H9 (cell line): Measurements from ENCODE around the gene ADAP2. TPM values are rescaled to one million over a fixed set of nuclear protein-coding genes. Genes with fewer than 3 reads are reported as not detected.
A peak's percentile ranks its signal among the peaks of the same experiment; 100 is the strongest.

Source experiments
- DNase-seq: peaks from one replicate; pipeline ENCODE4 v3.0.0-alpha.2; 2017
- H2AFZ ChIP-seq: one replicate; pipeline ENCODE4 v1.6.1; 2013; ENCODE audit warnings: mild to moderate bottlenecking, low read length, control low read depth, moderate library complexity
- H2AK5ac ChIP-seq: 2 replicates; pipeline ENCODE4 v1.6.1; 2013; ENCODE audit warnings: low read length, control low read depth, mixed read lengths; ENCODE audit not compliant: insufficient read length
- H2BK120ac ChIP-seq: one replicate; pipeline ENCODE4 v1.6.1; 2013; ENCODE audit warnings: low read depth, mild to moderate bottlenecking, low read length, control low read depth, inconsistent platforms; ENCODE audit not compliant: poor library complexity, severe bottlenecking
- H2BK12ac ChIP-seq: 2 replicates; pipeline ENCODE4 v1.6.1; 2013; ENCODE audit warnings: low read length, control low read depth, mixed read lengths, low read depth; ENCODE audit not compliant: insufficient read length
- H2BK15ac ChIP-seq: 2 replicates; pipeline ENCODE4 v1.6.1; 2013; ENCODE audit warnings: low read depth, low read length, control low read depth
- H2BK20ac ChIP-seq: one replicate; pipeline ENCODE4 v1.6.1; 2013; ENCODE audit warnings: low read depth, mild to moderate bottlenecking, low read length, control low read depth, inconsistent platforms; ENCODE audit not compliant: poor library complexity, severe bottlenecking
- H2BK5ac ChIP-seq: 2 replicates; pipeline ENCODE4 v1.6.1; 2013; ENCODE audit warnings: low read length, control low read depth, mixed read lengths; ENCODE audit not compliant: insufficient read length
- H3K14ac ChIP-seq: 2 replicates; pipeline ENCODE4 v1.6.1; 2013; ENCODE audit warnings: low read length, control low read depth; ENCODE audit not compliant: insufficient read depth
- H3K18ac ChIP-seq: 2 replicates; pipeline ENCODE4 v1.6.1; 2013; ENCODE audit warnings: low read depth, mild to moderate bottlenecking, mixed read lengths, low read length, control low read depth; ENCODE audit not compliant: insufficient read length
- H3K23ac ChIP-seq: 2 replicates; pipeline ENCODE4 v1.6.1; 2013; ENCODE audit warnings: low read length, control low read depth, mixed read lengths, low read depth; ENCODE audit not compliant: insufficient read length
- H3K23me2 ChIP-seq: 2 replicates; pipeline ENCODE4 v1.6.1; 2013; ENCODE audit warnings: low read depth, mild to moderate bottlenecking, mixed read lengths, low read length, control low read depth; ENCODE audit not compliant: insufficient read length, poor library complexity, severe bottlenecking
- H3K27ac ChIP-seq: 2 replicates; pipeline ENCODE4 v1.5.1; 2013; ENCODE audit warnings: low read length, control low read depth, mixed read lengths, low read depth; ENCODE audit not compliant: insufficient read length
- H3K27me3 ChIP-seq: 2 replicates; pipeline ENCODE4 v1.6.1; 2013; ENCODE audit warnings: low read length, control low read depth, inconsistent platforms; ENCODE audit not compliant: insufficient read depth
- H3K4ac ChIP-seq: 2 replicates; pipeline ENCODE4 v1.6.1; 2013; ENCODE audit warnings: low read depth, mild to moderate bottlenecking, control low read depth, inconsistent platforms, low read length, moderate library complexity
- H3K4me1 ChIP-seq: 2 replicates; pipeline ENCODE4 v1.6.1; 2013; ENCODE audit warnings: low read length, control low read depth, inconsistent platforms; ENCODE audit not compliant: insufficient read depth
- H3K4me2 ChIP-seq: 2 replicates; pipeline ENCODE4 v1.6.1; 2013; ENCODE audit warnings: low read length, control low read depth, mixed read lengths; ENCODE audit not compliant: insufficient read length, insufficient read depth
- H3K56ac ChIP-seq: 2 replicates; pipeline ENCODE4 v1.6.1; 2013; ENCODE audit warnings: low read depth, mild to moderate bottlenecking, mixed read lengths, low read length, control low read depth; ENCODE audit not compliant: insufficient read length
- H3K79me1 ChIP-seq: 2 replicates; pipeline ENCODE4 v1.6.1; 2013; ENCODE audit warnings: low read depth, mild to moderate bottlenecking, moderate library complexity, low read length, control low read depth, inconsistent platforms; ENCODE audit not compliant: insufficient read depth, poor library complexity, severe bottlenecking
- H3K79me2 ChIP-seq: 2 replicates; pipeline ENCODE4 v1.6.1; 2013; ENCODE audit warnings: low read length, control low read depth, inconsistent platforms; ENCODE audit not compliant: insufficient read depth
- H3K9ac ChIP-seq: 2 replicates; pipeline ENCODE4 v1.6.1; 2013; ENCODE audit warnings: low read length, control low read depth, mixed read lengths; ENCODE audit not compliant: insufficient read length; ENCODE audit errors: extremely low read depth
- H3K9me3 ChIP-seq: one replicate; pipeline ENCODE4 v1.6.1; 2013; ENCODE audit warnings: low read depth, low read length, inconsistent platforms; ENCODE audit not compliant: control insufficient read depth
- H3T11ph ChIP-seq: one replicate; pipeline ENCODE4 v1.6.1; 2013; ENCODE audit warnings: mild to moderate bottlenecking, low read length, control low read depth, inconsistent platforms
- H4K20me1 ChIP-seq: one replicate; pipeline ENCODE4 v1.6.1; 2013; ENCODE audit not compliant: control insufficient read depth, insufficient read length, insufficient read depth
- H4K5ac ChIP-seq: 2 replicates; pipeline ENCODE4 v1.6.1; 2013; ENCODE audit warnings: low read depth, mild to moderate bottlenecking, mixed read lengths, low read length, control low read depth; ENCODE audit not compliant: insufficient read length
- H4K8ac ChIP-seq: replicated peaks from 2 replicates; pipeline ENCODE4 v1.6.1; 2013; ENCODE audit warnings: low read length, control low read depth, mixed read lengths, low read depth; ENCODE audit not compliant: insufficient read length
- H4K91ac ChIP-seq: 2 replicates; pipeline ENCODE4 v1.6.1; 2013; ENCODE audit warnings: low read depth, mild to moderate bottlenecking, moderate library complexity, mixed read lengths, low read length, control low read depth; ENCODE audit not compliant: insufficient read length
- H3K27ac Mint-ChIP-seq, 3 experiments: 2 replicates in 2 of 3; 3 replicates in 1 of 3; pipeline ENCODE4 v1.8.0; 2020 to 2021; ENCODE audit warnings: mixed read lengths in 3 of 3, mild to moderate bottlenecking in 1 of 3, moderate library complexity in 1 of 3
- H3K27me3 Mint-ChIP-seq: 2 replicates; pipeline ENCODE4 v1.8.0; 2021; ENCODE audit warnings: low read depth, mild to moderate bottlenecking, moderate library complexity, mixed read lengths
- H3K36me3 Mint-ChIP-seq, 3 experiments: 2 replicates in 2 of 3; 3 replicates in 1 of 3; pipeline ENCODE4 v1.8.0; 2020 to 2021; ENCODE audit warnings: low read depth in 3 of 3, mixed read lengths in 3 of 3; ENCODE audit not compliant: insufficient read depth in 1 of 3
- H3K4me1 Mint-ChIP-seq, 2 experiments: 2 replicates each; pipeline ENCODE4 v1.8.0; 2020; ENCODE audit warnings: mixed read lengths in 2 of 2
- H3K4me3 Mint-ChIP-seq, 2 experiments: 2 replicates in 1 of 2; 3 replicates in 1 of 2; pipeline ENCODE4 v1.8.0; 2020 to 2021; ENCODE audit warnings: mild to moderate bottlenecking in 2 of 2, mixed read lengths in 2 of 2, moderate library complexity in 1 of 2
- H3K9me3 Mint-ChIP-seq, 2 experiments: 2 replicates in 1 of 2; 3 replicates in 1 of 2; pipeline ENCODE4 v1.8.0; 2020; ENCODE audit warnings: mild to moderate bottlenecking in 2 of 2, mixed read lengths in 2 of 2, moderate library complexity in 1 of 2
- WGBS: extraction: QIAGEN DNeasy Blood & Tissue Kit; methylation state at CpG from one replicate; pipeline ENCODE4 v1.1.7; 2013; ENCODE audit warnings: missing lambda C conversion rate, low lambda C conversion rate, mixed read lengths; ENCODE audit not compliant: insufficient read length; ENCODE audit errors: extremely low coverage; 5-methylcytosine and 5-hydroxymethylcytosine counted together
- total RNA-seq: library from RNA; stranded (reverse); gene quantifications from 2 replicates; pipeline ENCODE4 v1.2.1, GENCODE V29; 2021
- TF ChIP-seq, protein P1 (sequence below): fragments of 200-600 bp; sonication (generic); conservative IDR thresholded peaks from 3 replicates; pipeline ENCODE4 v1.8.0; 2021; ENCODE audit warnings: antibody characterized with exemption, mild to moderate bottlenecking

ADAP2 gene
- total RNA-seq, 1 experiment from 2014 or later, result 1.2 TPM

DNA sequence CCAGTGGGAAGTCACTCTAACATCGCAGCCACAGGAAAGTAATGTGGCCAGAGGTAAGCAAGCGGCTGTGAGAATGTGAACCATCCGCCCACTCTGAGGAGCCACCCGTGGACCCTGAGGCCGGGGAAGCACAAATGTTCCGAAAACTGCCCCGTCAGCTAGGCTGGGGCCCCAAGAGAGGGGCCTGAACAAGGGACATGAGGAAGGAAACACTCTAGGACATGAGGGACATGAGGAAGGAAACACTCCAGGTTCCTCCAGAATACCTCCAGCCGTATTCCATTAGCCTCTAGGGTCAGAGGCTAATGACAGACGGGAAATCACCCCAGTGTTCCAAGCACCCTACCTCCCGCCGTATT, 16.0 kb upstream of the ADAP2 start:
- Histone ChIP-seq H2BK15ac (no peak overlapping the region), H3K9ac (peak overlapping the region; percentile 76), H3K79me1 (no peaks in the 10 kb centered on the region), H3K23ac (no peak overlapping the region), H3K4me2 (peak overlapping the region; percentile 97), H3K14ac (no peak overlapping the region), H4K20me1 (no peaks in the 10 kb centered on the region), H3K18ac (no peak overlapping the region), H3T11ph (no peak overlapping the region), H3K23me2 (peaks cover 7% of the 10 kb centered on the region), H3K79me2 (no peaks in the 10 kb centered on the region), H3K4me1 (no peaks in the 10 kb centered on the region), H3K4ac (no peak overlapping the region), H3K9me3 (no peaks in the 10 kb centered on the region), H2BK12ac (peak overlapping the region; percentile 21), H4K91ac (no peak overlapping the region), H2AK5ac (no peak overlapping the region), H4K8ac (no peak overlapping the region), H4K5ac (no peak overlapping the region), H2AFZ (no peak overlapping the region), H3K27ac (no peak overlapping the region), H3K56ac (no peak overlapping the region), H2BK20ac (no peak overlapping the region), H2BK120ac (no peak overlapping the region), H3K27me3 (no peaks in the 10 kb centered on the region), H2BK5ac (no peak overlapping the region)
- peak; percentile 43 for DNase-seq
- peak overlapping the region in 2 of 3 experiments; percentile 84; a peak in 5 of 7 replicates for H3K27ac Mint-ChIP-seq
- TF ChIP-seq, protein P1, sequence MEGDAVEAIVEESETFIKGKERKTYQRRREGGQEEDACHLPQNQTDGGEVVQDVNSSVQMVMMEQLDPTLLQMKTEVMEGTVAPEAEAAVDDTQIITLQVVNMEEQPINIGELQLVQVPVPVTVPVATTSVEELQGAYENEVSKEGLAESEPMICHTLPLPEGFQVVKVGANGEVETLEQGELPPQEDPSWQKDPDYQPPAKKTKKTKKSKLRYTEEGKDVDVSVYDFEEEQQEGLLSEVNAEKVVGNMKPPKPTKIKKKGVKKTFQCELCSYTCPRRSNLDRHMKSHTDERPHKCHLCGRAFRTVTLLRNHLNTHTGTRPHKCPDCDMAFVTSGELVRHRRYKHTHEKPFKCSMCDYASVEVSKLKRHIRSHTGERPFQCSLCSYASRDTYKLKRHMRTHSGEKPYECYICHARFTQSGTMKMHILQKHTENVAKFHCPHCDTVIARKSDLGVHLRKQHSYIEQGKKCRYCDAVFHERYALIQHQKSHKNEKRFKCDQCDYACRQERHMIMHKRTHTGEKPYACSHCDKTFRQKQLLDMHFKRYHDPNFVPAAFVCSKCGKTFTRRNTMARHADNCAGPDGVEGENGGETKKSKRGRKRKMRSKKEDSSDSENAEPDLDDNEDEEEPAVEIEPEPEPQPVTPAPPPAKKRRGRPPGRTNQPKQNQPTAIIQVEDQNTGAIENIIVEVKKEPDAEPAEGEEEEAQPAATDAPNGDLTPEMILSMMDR, result no peak
- no peaks in the 10 kb centered on the region for H3K27me3 Mint-ChIP-seq
- peak overlapping the region; percentile 88 for H3K4me3 Mint-ChIP-seq
- H3K4me1 Mint-ChIP-seq, result peaks cover 10 to 12% of the 10 kb centered on the region in 2 experiments
- no CpG with 5 or more reads among the region's 11 CpGs for WGBS
- no peaks in the 10 kb centered on the region for H3K9me3 Mint-ChIP-seq
- peaks cover 0 to 16% (median 9%) of the 10 kb centered on the region in 3 experiments; a peak in 6 of 7 replicates for H3K36me3 Mint-ChIP-seq
